ENCODE data around the gene POU2F1.

The POU2F1 gene

GRCh38 chr1:167465743-167466142 lies 245.1 kb downstream of the POU2F1 start:
- no peak overlapping the region for H3K4me3 ChIP-seq (ENCODE audit: low read depth, low read length)
- in situ Hi-C loops (cut with HindIII; ENCODE audit: low sequenced_read_pairs): no loop called here
- TF ChIP-seq CTCF (IDR thresholded peaks at IDR 0.05; ENCODE audit: low read depth, low read length, missing control alignments): no peak
- no peak for DNase-seq (ENCODE audit: low read depth)

GRCh38 chr1:167467126-167467710 lies 246.5 kb downstream of the POU2F1 start:
- H3K4me3 ChIP-seq (ENCODE audit: low read depth, low read length): no peak overlapping the region
- in situ Hi-C loops (cut with HindIII; ENCODE audit: low sequenced_read_pairs): no loop called here
- DNase-seq (ENCODE audit: low read depth): no peak
- TF ChIP-seq CTCF (IDR thresholded peaks at IDR 0.05; ENCODE audit: low read depth, low read length, missing control alignments): no peak

- no peak for TF ChIP-seq CTCF (IDR thresholded peaks at IDR 0.05; ENCODE audit: low read depth, low read length, missing control alignments)
- in situ Hi-C loops (cut with HindIII; ENCODE audit: low sequenced_read_pairs): no loop called here
These were observed 247.1 kb downstream of the POU2F1 start for GRCh38 chr1:167467752-167468151.

GRCh38 chr1:167469280-167469965 lies 248.7 kb downstream of the POU2F1 start:
- H3K4me3 ChIP-seq (ENCODE audit: low read depth, low read length): no peak overlapping the region
- TF ChIP-seq CTCF (IDR thresholded peaks at IDR 0.05; ENCODE audit: low read depth, low read length, missing control alignments): no peak
- no peak for DNase-seq (ENCODE audit: low read depth)
- in situ Hi-C loops (cut with HindIII; ENCODE audit: low sequenced_read_pairs): no loop called here

More at GRCh38 chr1:167467752-167468151, 247.1 kb downstream of the POU2F1 start:
- no peak overlapping the region for H3K4me3 ChIP-seq (ENCODE audit: low read depth, low read length)
- no peak for DNase-seq (ENCODE audit: low read depth)

- no peak for TF ChIP-seq CTCF (IDR thresholded peaks at IDR 0.05; ENCODE audit: low read depth, low read length, missing control alignments)
- no peak for DNase-seq (ENCODE audit: low read depth)
- H3K4me3 ChIP-seq (ENCODE audit: low read depth, low read length): no peak overlapping the region
- in situ Hi-C loops (cut with HindIII; ENCODE audit: low sequenced_read_pairs): no loop called here
These were observed 250.9 kb downstream of the POU2F1 start for GRCh38 chr1:167471568-167471967.

- no peak overlapping the region for H3K4me3 ChIP-seq (ENCODE audit: low read depth, low read length)
- no peak for DNase-seq (ENCODE audit: low read depth)
- no peak for TF ChIP-seq CTCF (IDR thresholded peaks at IDR 0.05; ENCODE audit: low read depth, low read length, missing control alignments)
These were observed 252.3 kb downstream of the POU2F1 start for GRCh38 chr1:167472752-167473521.

More at GRCh38 chr1:167472752-167473521, 252.3 kb downstream of the POU2F1 start:
- in situ Hi-C loops (cut with HindIII; ENCODE audit: low sequenced_read_pairs): no loop called here

Data from astrocyte of the cerebellum (primary cell).